ENCODE measurements around the gene SPI1.

SPI1 gene

GRCh38 chr11:47378010-47378835 is at the start of gene SPI1:
Gene SPI1 (minus strand): TSS chr11:47378547. CDS start chr11:47378353, 194 bp downstream.
- DNase-seq, result no peak

GRCh38 chr11:47426062-47426956 is 48.0 kb upstream of the SPI1 start, which contains the start of gene PSMC3:
Gene PSMC3 (minus strand): TSS chr11:47426439. CDS start chr11:47426279, 160 bp downstream.
- peak; percentile 70 for DNase-seq

- DNase-seq, result no peak
These were observed 47.3 kb upstream of the SPI1 start for GRCh38 chr11:47425611-47426010.

- DNase-seq, result no peak
These were observed 40.3 kb upstream of the SPI1 start for GRCh38 chr11:47418454-47419259.

GRCh38 chr11:47417712-47418111 is 39.4 kb upstream of the SPI1 start:
- no peak for DNase-seq

GRCh38 chr11:47415949-47416472 is 37.7 kb upstream of the SPI1 start:
- DNase-seq, result no peak

GRCh38 chr11:47415091-47415854 is 36.9 kb upstream of the SPI1 start:
- no peak for DNase-seq

GRCh38 chr11:47414685-47415070 is 36.3 kb upstream of the SPI1 start:
- DNase-seq, result no peak

GRCh38 chr11:47413908-47414684 is 35.7 kb upstream of the SPI1 start:
- DNase-seq, result no peak

- no peak for DNase-seq
These were observed 35.0 kb upstream of the SPI1 start for GRCh38 chr11:47413351-47413750.

GRCh38 chr11:47411884-47412746 is 33.8 kb upstream of the SPI1 start:
- no peak for DNase-seq

- no peak for DNase-seq
These were observed 32.3 kb upstream of the SPI1 start for GRCh38 chr11:47410370-47411264.

GRCh38 chr11:47409440-47410369 is 31.4 kb upstream of the SPI1 start:
- no peak for DNase-seq

GRCh38 chr11:47408598-47409439 is 30.5 kb upstream of the SPI1 start:
- no peak for DNase-seq

- no peak for DNase-seq
These were observed 29.6 kb upstream of the SPI1 start, which contains the start of gene SLC39A13 for GRCh38 chr11:47407746-47408590. Gene SLC39A13 (plus strand): TSS chr11:47408590. CDS start chr11:47410095, 1,505 bp downstream.

Data from NCI-H1436 treated with DMSO at 0.1 percent for 48 hours (cell line).